GM12878 (cell line): ENCODE measurements around the gene RHEBL1. TPM values are rescaled to one million over a fixed set of nuclear protein-coding genes. Genes with fewer than 3 reads are reported as not detected.

Source experiments
- ATAC-seq: fragments of 200-7000 bp; cut with Tn5 transposase; 3 replicates; pipeline ENCODE4 v1.9.1; 2020; ENCODE audit warnings: mild to moderate bottlenecking, moderate library complexity
- BruUV-seq: library from RNA; stranded (reverse); fragments of 400-500 nt; replicated peaks from 2 replicates; lab custom pipeline; 2021; lab: Mats Ljungman, UMichigan
- CTCF ChIA-PET: fragments of 300-600 bp; sonication (Branson Sonifier 250); formaldehyde crosslinking; extraction: SDS; loops from one replicate; lab custom pipeline; 2021; ENCODE audit warnings: inconsistent platforms; lab: Yijun Ruan, JAX
- POLR2A ChIA-PET: fragments of 350-600 bp; formaldehyde crosslinking; extraction: SDS; loops from one replicate; lab custom pipeline; 2021; ENCODE audit warnings: inconsistent platforms; lab: Charles Lee
- RAD21 ChIA-PET: fragments of 300-600 bp; sonication (Branson Sonifier 250); formaldehyde crosslinking; loops from one replicate; lab custom pipeline; 2023; ENCODE audit warnings: antibody characterized with exemption; ENCODE audit not compliant: unreplicated experiment; lab: Charles Lee
- SMC1A ChIA-PET: fragments of 300-600 bp; sonication (Branson Sonifier 250); formaldehyde crosslinking; loops from one replicate; lab custom pipeline; 2023; ENCODE audit not compliant: unreplicated experiment, uncharacterized antibody; lab: Charles Lee
- DNase-seq: peaks from one replicate; pipeline ENCODE4 v3.0.0-alpha.2; 2011; ENCODE audit warnings: low read depth, low spot score
- FAIRE-seq: peaks from 3 replicates; lab custom pipeline; 2011; peaks lifted over from hg19 to GRCh38; lab: Jason Lieb, UNC
- H2AFZ ChIP-seq: 2 replicates; pipeline ENCODE4 v1.6.0; 2011; ENCODE audit warnings: low read depth, low read length, control low read depth; ENCODE audit not compliant: control insufficient read depth
- H3K27ac ChIP-seq: 2 replicates; pipeline ENCODE4 v1.5.1; 2011; ENCODE audit warnings: control low read depth; ENCODE audit not compliant: control insufficient read depth, insufficient read depth
- H3K27me3 ChIP-seq, 2 experiments: replicated peaks in 1 of 2; 2 replicates each; pipeline versions ENCODE4 v1.6.0 to v1.6.1; 2011; ENCODE audit warnings: low read length in 1 of 2; ENCODE audit not compliant: control insufficient read depth in 2 of 2, insufficient read depth in 2 of 2
- H3K36me3 ChIP-seq, 2 experiments: 2 replicates each; pipeline ENCODE4 v1.5.1; 2011; ENCODE audit warnings: low read length in 1 of 2; ENCODE audit not compliant: control insufficient read depth in 2 of 2, insufficient read depth in 2 of 2
- H3K4me1 ChIP-seq: 2 replicates; pipeline ENCODE4 v1.6.1; 2011; ENCODE audit warnings: mild to moderate bottlenecking, low read length, moderate library complexity, mixed read lengths; ENCODE audit not compliant: control insufficient read depth, insufficient read depth
- H3K4me2 ChIP-seq: 2 replicates; pipeline ENCODE4 v1.6.0; 2011; ENCODE audit warnings: control low read depth; ENCODE audit not compliant: control insufficient read depth, insufficient read depth
- H3K4me3 ChIP-seq: fragments of 200-600 bp; sonication (generic); 2 replicates; pipeline ENCODE4 v1.5.1; 2016
- H3K79me2 ChIP-seq: 2 replicates; pipeline ENCODE4 v1.6.0; 2011; ENCODE audit warnings: low read length; ENCODE audit not compliant: control insufficient read depth, insufficient read depth
- H3K9ac ChIP-seq: 2 replicates; pipeline ENCODE4 v1.8.0; 2011; ENCODE audit warnings: low read length, control low read depth, mixed read lengths; ENCODE audit not compliant: control insufficient read depth, insufficient read depth
- H3K9me3 ChIP-seq: replicated peaks from 3 replicates; pipeline ENCODE4 v1.5.1; 2011; ENCODE audit warnings: mild to moderate bottlenecking, low read length; ENCODE audit not compliant: control insufficient read depth, insufficient read depth
- H4K20me1 ChIP-seq: 2 replicates; pipeline ENCODE4 v1.6.0; 2011; ENCODE audit not compliant: control insufficient read depth, insufficient read depth
- BACH1 ChIP-seq: fragments of 450-650 bp; IDR thresholded peaks from 2 replicates; pipeline ENCODE4 v1.6.1; 2017; ENCODE audit warnings: mild to moderate bottlenecking, borderline replicate concordance
- EGR1 ChIP-seq, 2 experiments: IDR thresholded peaks; 1 replicate in 1 of 2; 2 replicates in 1 of 2; pipeline ENCODE4 v1.6.1; 2011 to 2012; ENCODE audit warnings: low read depth in 2 of 2, low read length in 2 of 2, borderline replicate concordance in 1 of 2, mild to moderate bottlenecking in 1 of 2, moderate library complexity in 1 of 2
- ESRRA ChIP-seq: IDR thresholded peaks from 2 replicates; pipeline ENCODE4 v1.6.1; 2012; ENCODE audit warnings: mild to moderate bottlenecking, low read length, improper control_type of control experiment
- FOXM1 ChIP-seq: IDR thresholded peaks from 2 replicates; pipeline ENCODE4 v1.6.1; 2012; ENCODE audit warnings: low read depth, mild to moderate bottlenecking, inconsistent platforms, low read length, moderate library complexity
- GABPA ChIP-seq: IDR thresholded peaks from 2 replicates; pipeline ENCODE4 v1.6.1; 2014; ENCODE audit warnings: antibody characterized with exemption, low read depth, mild to moderate bottlenecking, inconsistent platforms
- HDAC6 ChIP-seq: fragments of 200-600 bp; sonication (generic); IDR thresholded peaks from one replicate; pipeline ENCODE4 v1.8.0; 2017; ENCODE audit warnings: antibody characterized with exemption; ENCODE audit not compliant: unreplicated experiment
- MXI1 ChIP-seq: fragments of 150-350 bp; IDR thresholded peaks from 2 replicates; pipeline ENCODE4 v1.6.1; 2011; ENCODE audit warnings: low read depth, mild to moderate bottlenecking, inconsistent platforms, low read length, improper control_type of control experiment
- NFIC ChIP-seq: IDR thresholded peaks from 2 replicates; pipeline ENCODE4 v1.6.1; 2012; ENCODE audit warnings: low read depth, mild to moderate bottlenecking, inconsistent platforms, low read length, moderate library complexity
- NFYB ChIP-seq: IDR thresholded peaks from 2 replicates; pipeline ENCODE4 v1.6.1; 2011; ENCODE audit warnings: low read depth, mild to moderate bottlenecking, low read length, improper control_type of control experiment, moderate library complexity; ENCODE audit not compliant: insufficient read depth
- PML ChIP-seq: IDR thresholded peaks from 2 replicates; pipeline ENCODE4 v1.6.1; 2012; ENCODE audit warnings: low read length, inconsistent platforms
- RBBP5 ChIP-seq: fragments of 200-600 bp; sonication (generic); conservative IDR thresholded peaks from 2 replicates; pipeline ENCODE4 v1.6.1; 2016
- RUNX3 ChIP-seq: IDR thresholded peaks from 2 replicates; pipeline ENCODE4 v1.6.1; 2012; ENCODE audit warnings: low read length, inconsistent platforms
- SIN3A ChIP-seq: IDR thresholded peaks from 2 replicates; pipeline ENCODE4 v1.6.1; 2012; ENCODE audit warnings: low read depth, low read length, improper control_type of control experiment
- YBX1 ChIP-seq: fragments of 450-650 bp; IDR thresholded peaks from 2 replicates; pipeline ENCODE4 v1.6.1; 2016; ENCODE audit warnings: antibody characterized with exemption
- ZBTB11 ChIP-seq: fragments of 450-650 bp; formaldehyde crosslinking; IDR thresholded peaks from 2 replicates; pipeline ENCODE4 v1.5.0; 2022; ENCODE audit warnings: mild to moderate bottlenecking, missing genetic modification characterization
- ZNF274 ChIP-seq: IDR thresholded peaks from one replicate; pipeline ENCODE4 v1.8.0; 2011; ENCODE audit not compliant: insufficient read length, insufficient read depth
- ZZZ3 ChIP-seq: IDR thresholded peaks from 2 replicates; pipeline ENCODE4 v1.6.1; 2011; ENCODE audit warnings: low read depth; ENCODE audit not compliant: control insufficient read depth, insufficient read length
- WGBS: methylation state at CpG from one replicate; pipeline ENCODE4 v1.1.6; 2016; ENCODE audit warnings: low lambda C conversion rate; ENCODE audit not compliant: insufficient replicate concordance, insufficient coverage; ENCODE audit errors: missing lambda C conversion rate; 5-methylcytosine and 5-hydroxymethylcytosine counted together
- in situ Hi-C: fragments of 300-500 bp; cut with MboI; formaldehyde crosslinking; loops from 9 replicates; pipeline ENCODE4 v1.14.3; 2018; ENCODE audit warnings: mixed read lengths
- intact Hi-C: fragments of 100-400 bp; cut with micrococcal nuclease; formaldehyde crosslinking; loops from one replicate; pipeline ENCODE4 v1.14.2; 2022; ENCODE audit not compliant: unreplicated experiment
- polyA plus RNA-seq, 11 experiments: library from polyadenylated mRNA; depleted of rRNA in 4 of 11; unstranded in 6 of 11; stranded (reverse) in 5 of 11; fragments of >200 nt; fragmentation: Nextera tagmentation in 4 of 11; fragmentation: Illumina TruSeq in 1 of 11; extraction: Ambion mirVana in 4 of 11; extraction: Trizol in 1 of 11; gene quantifications; 1 replicate in 1 of 11; 2 replicates in 10 of 11; pipeline versions ENCODE4 v1.2.1 to v1.2.3, GENCODE V29; 2011 to 2016; ENCODE audit warnings: inconsistent platforms in 2 of 11, missing spikeins in 2 of 11, low read depth in 1 of 11
- total RNA-seq, 4 experiments: library from RNA; depleted of rRNA in 3 of 4; stranded (reverse); fragments of >200 nt in 3 of 4; fragmentation: Illumina TruSeq in 1 of 4; extraction: Trizol in 1 of 4; gene quantifications; 2 replicates each; pipeline versions ENCODE4 v1.2.1 to v1.2.3, GENCODE V29; 2013 to 2021
- TF ChIP-seq, protein P1 (sequence below): IDR thresholded peaks from 2 replicates; pipeline ENCODE4 v1.6.1; 2011; ENCODE audit warnings: borderline replicate concordance, low read depth, mild to moderate bottlenecking, moderate library complexity, low read length; ENCODE audit not compliant: insufficient read depth, poor library complexity, severe bottlenecking

The RHEBL1 gene
- total and polyA plus RNA-seq, 10 of the 15 experiments (the other 5 are each of a cell fraction or from before 2014, with no cell fraction given): 5.9 to 18.7 (median 12.0) TPM

DNA sequence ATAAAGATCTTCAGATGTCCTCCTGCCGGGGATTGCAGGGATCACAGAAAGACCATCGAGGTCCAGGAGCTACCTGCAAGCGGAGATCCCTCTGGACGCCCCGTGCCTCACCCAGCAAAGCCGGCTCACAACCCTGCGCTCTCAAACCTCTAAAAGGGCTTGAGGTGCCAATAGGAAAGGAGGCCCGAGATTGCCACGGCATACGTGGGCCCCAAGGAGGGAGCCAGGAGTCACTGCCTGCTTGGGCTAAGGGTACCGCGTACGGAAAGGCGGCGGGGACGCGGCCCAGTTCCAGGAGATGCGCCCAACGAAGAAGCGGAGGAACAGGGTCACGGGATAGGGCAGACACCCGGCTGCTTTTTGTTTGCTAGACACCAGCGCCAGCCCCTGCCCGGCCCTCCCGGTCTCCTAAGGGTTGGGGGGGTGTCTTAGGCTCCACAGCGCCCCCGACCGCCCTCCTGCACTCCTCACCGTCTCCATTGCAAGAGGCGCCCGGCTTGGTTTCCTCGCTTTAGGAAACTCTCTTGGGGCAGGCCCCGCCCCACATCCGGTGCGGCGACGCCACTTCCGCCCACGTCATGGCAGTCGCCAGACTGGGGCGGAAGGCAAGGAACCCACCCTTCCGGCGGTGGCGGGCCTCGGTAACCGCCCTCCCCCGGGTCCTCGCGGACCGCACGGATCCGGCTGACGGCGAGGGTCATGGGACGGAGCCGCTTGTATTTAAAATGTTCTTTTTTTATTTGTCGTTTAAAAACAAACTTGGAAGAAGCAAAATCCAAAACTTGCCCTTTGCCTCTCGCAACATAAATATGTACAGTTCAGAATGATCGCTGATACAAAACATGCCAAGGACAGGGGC is 51.3 kb downstream of the RHEBL1 start, which contains the start of gene PRKAG1:
Gene PRKAG1, minus strand, starts transcription at position 516 of the 859 bp plus-strand sequence. Its CDS starts 36 bp downstream, at position 480.
- TSS peak; percentile 51 for BruUV-seq
- SMC1A ChIA-PET: interaction anchor here (1.2 to 7.5 kb wide), 5 partner anchors 17 to 41 kb away, joined by 3 to 47 read pairs (median 15); partner anchors contain the start of gene DDN
- 1% methylated on average over 55 of the region's 59 CpGs for WGBS
- TF ChIP-seq GABPA (peak; percentile 95), PML (peak; percentile 90), ESRRA (no peak), HDAC6 (no peak), EGR1 (IDR thresholded peaks at IDR 0.05; ENCODE audit: borderline replicate concordance in 1 of 2, low read depth in 2 of 2, low read length in 2 of 2) (peak in 1 of 2 experiments; percentile 28; a peak in 1 of 3 replicates), ZNF274 (no peak), MXI1 (peak; percentile 71), FOXM1 (no peak), NFIC (peak; percentile 55; the same call in 1 of the 2 replicates), RBBP5 (no peak), BACH1 (peak; percentile 64), RUNX3 (peak; percentile 77), YBX1 (no peak), ZZZ3 (no peak), SIN3A (peak; percentile 52; the same call in 1 of the 2 replicates), NFYB (no peak), ZBTB11 (no peak)
- TF ChIP-seq, protein P1, sequence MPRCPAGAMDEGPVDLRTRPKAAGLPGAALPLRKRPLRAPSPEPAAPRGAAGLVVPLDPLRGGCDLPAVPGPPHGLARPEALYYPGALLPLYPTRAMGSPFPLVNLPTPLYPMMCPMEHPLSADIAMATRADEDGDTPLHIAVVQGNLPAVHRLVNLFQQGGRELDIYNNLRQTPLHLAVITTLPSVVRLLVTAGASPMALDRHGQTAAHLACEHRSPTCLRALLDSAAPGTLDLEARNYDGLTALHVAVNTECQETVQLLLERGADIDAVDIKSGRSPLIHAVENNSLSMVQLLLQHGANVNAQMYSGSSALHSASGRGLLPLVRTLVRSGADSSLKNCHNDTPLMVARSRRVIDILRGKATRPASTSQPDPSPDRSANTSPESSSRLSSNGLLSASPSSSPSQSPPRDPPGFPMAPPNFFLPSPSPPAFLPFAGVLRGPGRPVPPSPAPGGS: peak; percentile 74

More for the DNA sequence above, 51.3 kb downstream of the RHEBL1 start, which contains the start of gene PRKAG1:
- Histone ChIP-seq H2AFZ (peak within 1 kb of the TSS; percentile 75), H3K36me3 (peaks cover 9% of the 10 kb centered on the region in 2 experiments), H3K4me2 (peak within 1 kb of the TSS; percentile 88), H3K4me1 (0 out of 2 replicates have a peak, but pooled peaks cover 3% of the 10 kb centered on the region), H3K27ac (peak within 1 kb of the TSS; percentile 93), H3K9ac (peak within 1 kb of the TSS; percentile 90), H4K20me1 (no peaks in the 10 kb centered on the region), H3K79me2 (peaks cover 21% of the 10 kb centered on the region), H3K4me3 (peak within 1 kb of the TSS; percentile 93), H3K9me3 (no peaks in the 10 kb centered on the region), H3K27me3 (no peaks in the 10 kb centered on the region)
- intact Hi-C loops: loop anchor here (1.0 kb wide), 1 partner anchor 19 kb away; the partner anchor contains the start of gene DDN
- POLR2A ChIA-PET: interaction anchor here (1.7 to 4.9 kb wide), 3 partner anchors 13 to 20 kb away, joined by 4 to 52 read pairs (median 39); partner anchors contain the start of gene DDN
- CTCF ChIA-PET: interaction anchor here (0.7 to 11.1 kb wide), 12 partner anchors 13 to 166 kb away, joined by 3 to 172 read pairs (median 9); partner anchors contain the start of genes DDN and DDX23
- peak; percentile 73 for FAIRE-seq
- in situ Hi-C loops: no loop called here
- RAD21 ChIA-PET: interaction anchor here (0.8 to 5.0 kb wide), 9 partner anchors 11 to 91 kb away, joined by 3 to 62 read pairs (median 3); partner anchors contain the start of genes DDN and KMT2D
- ATAC-seq: peak; percentile 90
- DNase-seq: peak; percentile 77
